ENCODE results near the gene TM4SF5.

DNA sequence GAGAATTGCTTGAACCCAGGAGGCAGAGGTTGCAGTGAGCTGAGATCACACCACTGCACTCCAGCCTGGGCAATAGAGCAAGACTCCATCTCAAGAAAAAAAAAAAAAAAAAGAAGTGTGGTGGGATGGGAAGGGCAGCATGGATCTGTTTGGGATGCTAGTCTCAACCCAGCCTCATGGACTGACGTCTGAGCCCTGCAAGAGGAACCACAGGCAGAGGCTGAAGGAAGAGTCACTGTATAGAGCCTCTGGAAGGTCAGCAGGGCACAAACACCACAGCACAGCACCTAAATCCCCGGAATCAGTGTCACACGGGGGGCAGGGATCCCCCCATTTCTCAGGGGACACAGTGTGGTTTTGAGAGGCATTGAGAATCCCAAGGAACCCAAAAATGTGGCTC is 21.1 kb upstream of the TM4SF5 start:
- no peak for TF ChIP-seq CTCF (IDR thresholded peaks at IDR 0.05)
- no peak for TF ChIP-seq YY1 (IDR thresholded peaks at IDR 0.05; ENCODE audit: low read depth)
- TF ChIP-seq, protein P1, sequence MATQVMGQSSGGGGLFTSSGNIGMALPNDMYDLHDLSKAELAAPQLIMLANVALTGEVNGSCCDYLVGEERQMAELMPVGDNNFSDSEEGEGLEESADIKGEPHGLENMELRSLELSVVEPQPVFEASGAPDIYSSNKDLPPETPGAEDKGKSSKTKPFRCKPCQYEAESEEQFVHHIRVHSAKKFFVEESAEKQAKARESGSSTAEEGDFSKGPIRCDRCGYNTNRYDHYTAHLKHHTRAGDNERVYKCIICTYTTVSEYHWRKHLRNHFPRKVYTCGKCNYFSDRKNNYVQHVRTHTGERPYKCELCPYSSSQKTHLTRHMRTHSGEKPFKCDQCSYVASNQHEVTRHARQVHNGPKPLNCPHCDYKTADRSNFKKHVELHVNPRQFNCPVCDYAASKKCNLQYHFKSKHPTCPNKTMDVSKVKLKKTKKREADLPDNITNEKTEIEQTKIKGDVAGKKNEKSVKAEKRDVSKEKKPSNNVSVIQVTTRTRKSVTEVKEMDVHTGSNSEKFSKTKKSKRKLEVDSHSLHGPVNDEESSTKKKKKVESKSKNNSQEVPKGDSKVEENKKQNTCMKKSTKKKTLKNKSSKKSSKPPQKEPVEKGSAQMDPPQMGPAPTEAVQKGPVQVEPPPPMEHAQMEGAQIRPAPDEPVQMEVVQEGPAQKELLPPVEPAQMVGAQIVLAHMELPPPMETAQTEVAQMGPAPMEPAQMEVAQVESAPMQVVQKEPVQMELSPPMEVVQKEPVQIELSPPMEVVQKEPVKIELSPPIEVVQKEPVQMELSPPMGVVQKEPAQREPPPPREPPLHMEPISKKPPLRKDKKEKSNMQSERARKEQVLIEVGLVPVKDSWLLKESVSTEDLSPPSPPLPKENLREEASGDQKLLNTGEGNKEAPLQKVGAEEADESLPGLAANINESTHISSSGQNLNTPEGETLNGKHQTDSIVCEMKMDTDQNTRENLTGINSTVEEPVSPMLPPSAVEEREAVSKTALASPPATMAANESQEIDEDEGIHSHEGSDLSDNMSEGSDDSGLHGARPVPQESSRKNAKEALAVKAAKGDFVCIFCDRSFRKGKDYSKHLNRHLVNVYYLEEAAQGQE (IDR thresholded peaks at IDR 0.05; ENCODE audit: low read depth, low read length): no peak
- TF ChIP-seq RAD21 (IDR thresholded peaks at IDR 0.05; ENCODE audit: low read length): no peak
- TF ChIP-seq, protein P2, sequence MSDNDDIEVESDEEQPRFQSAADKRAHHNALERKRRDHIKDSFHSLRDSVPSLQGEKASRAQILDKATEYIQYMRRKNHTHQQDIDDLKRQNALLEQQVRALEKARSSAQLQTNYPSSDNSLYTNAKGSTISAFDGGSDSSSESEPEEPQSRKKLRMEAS (IDR thresholded peaks at IDR 0.05; ENCODE audit: low read depth): no peak
- no peak for TF ChIP-seq EZH2phosphoT487 (IDR thresholded peaks at IDR 0.05; ENCODE audit: borderline replicate concordance, low read depth)
- no peak for TF ChIP-seq TAF1 (IDR thresholded peaks at IDR 0.05; ENCODE audit: borderline replicate concordance, low read depth, low read length)

Data from SK-N-SH (cell line).